RCC 7860 (cell line): ENCODE data around the gene AKT2.

Experiments used
- DNase-seq: peaks from one replicate; pipeline ENCODE4 v3.0.0-alpha.2; 2015; ENCODE audit warnings: low spot score
- FAIRE-seq: peaks from 2 replicates; lab custom pipeline; 2012; peaks lifted over from hg19 to GRCh38; lab: Jason Lieb, UNC

Gene AKT2

GRCh38 chr19:40255619-40256166, 29.5 kb downstream of the AKT2 start:
- FAIRE-seq = no peak
- no peak for DNase-seq

- no peak for DNase-seq
- FAIRE-seq = no peak
Observed at GRCh38 chr19:40254714-40255418, 30.3 kb downstream of the AKT2 start.

GRCh38 chr19:40253611-40254092, 31.5 kb downstream of the AKT2 start:
- FAIRE-seq (no peak), DNase-seq (no peak)

- FAIRE-seq (no peak), DNase-seq (no peak)
Observed at GRCh38 chr19:40252395-40252794, 32.8 kb downstream of the AKT2 start.

- FAIRE-seq = no peak
- DNase-seq = no peak
Observed at GRCh38 chr19:40251991-40252390, 33.2 kb downstream of the AKT2 start.

- DNase-seq = no peak
Observed at GRCh38 chr19:40251244-40251643, 33.9 kb downstream of the AKT2 start.

GRCh38 chr19:40249781-40250180, 35.4 kb downstream of the AKT2 start:
- DNase-seq (no peak), FAIRE-seq (no peak)

More at GRCh38 chr19:40251244-40251643, 33.9 kb downstream of the AKT2 start:
- no peak for FAIRE-seq

- FAIRE-seq = no peak
- DNase-seq = no peak
Observed at GRCh38 chr19:40249201-40249600, 35.9 kb downstream of the AKT2 start.

- DNase-seq = no peak
Observed at GRCh38 chr19:40247735-40248262, 37.3 kb downstream of the AKT2 start.

GRCh38 chr19:40247178-40247577, 38.0 kb downstream of the AKT2 start:
- FAIRE-seq (no peak), DNase-seq (no peak)

More at GRCh38 chr19:40247735-40248262, 37.3 kb downstream of the AKT2 start:
- no peak for FAIRE-seq

- FAIRE-seq = no peak
- no peak for DNase-seq
Observed at GRCh38 chr19:40246292-40247073, 38.7 kb downstream of the AKT2 start.

- FAIRE-seq = no peak
Observed at GRCh38 chr19:40245506-40246128, 39.5 kb downstream of the AKT2 start.

GRCh38 chr19:40244579-40245317, 40.4 kb downstream of the AKT2 start:
- FAIRE-seq (no peak), DNase-seq (no peak)

More at GRCh38 chr19:40245506-40246128, 39.5 kb downstream of the AKT2 start:
- DNase-seq = no peak

- FAIRE-seq = no peak
- DNase-seq = no peak
Observed at GRCh38 chr19:40243181-40243580, 42.0 kb downstream of the AKT2 start.

GRCh38 chr19:40242480-40242879, 42.7 kb downstream of the AKT2 start:
- no peak for FAIRE-seq
- DNase-seq = no peak

GRCh38 chr19:40241809-40242384, 43.2 kb downstream of the AKT2 start:
- DNase-seq (no peak), FAIRE-seq (no peak)

- no peak for DNase-seq
- FAIRE-seq = no peak
Observed at GRCh38 chr19:40241125-40241808, 43.9 kb downstream of the AKT2 start.

GRCh38 chr19:40240332-40240731, 44.8 kb downstream of the AKT2 start:
- no peak for FAIRE-seq

More at GRCh38 chr19:40240332-40240731, 44.8 kb downstream of the AKT2 start:
- DNase-seq = no peak
